T-cell (primary cell): ENCODE measurements around the gene RAB20. TPM values are rescaled to one million over a fixed set of nuclear protein-coding genes. Genes with fewer than 3 reads are reported as not detected.

Experiments
- ATAC-seq, 4 experiments: fragments of 200-7000 bp in 3 of 4; fragments of 150-1000 bp in 1 of 4; cut with Tn5 transposase; replicated peaks in 1 of 4; 1 replicate in 3 of 4; 2 replicates in 1 of 4; pipeline ENCODE4 v1.10.0; 2021; ENCODE audit warnings: moderate library complexity in 3 of 4, mild to moderate bottlenecking in 2 of 4, moderate number of reproducible peaks in 1 of 4
- CTCF ChIA-PET, 2 donors: fragments of 300-600 bp; sonication (Branson Sonifier 250); formaldehyde crosslinking; loops; one replicate each; lab custom pipeline; 2022; ENCODE audit warnings: antibody characterized with exemption in 2 of 2; lab: Charles Lee
- POLR2A ChIA-PET, 2 donors: fragments of 300-600 bp; sonication (Branson Sonifier 250); formaldehyde crosslinking; loops; one replicate each; lab custom pipeline; 2022; ENCODE audit warnings: antibody characterized with exemption in 2 of 2; lab: Charles Lee
- DNase-seq, 35 experiments: peaks; one replicate each; pipeline versions ENCODE4 v3.0.0 to v3.0.0-alpha.2; 2013 to 2023
- H3K27ac ChIP-seq: one replicate; pipeline ENCODE4 v1.5.1; 2013; ENCODE audit warnings: low read length
- H3K27me3 ChIP-seq, 2 experiments: replicated peaks in 1 of 2; 1 replicate in 1 of 2; 2 replicates in 1 of 2; pipeline versions ENCODE4 v1.6.1 to v1.7.0; 2013; ENCODE audit warnings: low read length in 1 of 2, mixed read lengths in 1 of 2; ENCODE audit not compliant: control insufficient read depth in 2 of 2, insufficient read depth in 2 of 2; ENCODE audit errors: extremely low read depth in 1 of 2
- H3K36me3 ChIP-seq, 2 donors: 1 replicate in 1 of 2; 2 replicates in 1 of 2; pipeline versions ENCODE4 v1.6.1 to v1.7.0; 2013; ENCODE audit warnings: low read length in 1 of 2; ENCODE audit not compliant: control insufficient read depth in 2 of 2, insufficient read depth in 1 of 2; ENCODE audit errors: extremely low read depth in 1 of 2
- H3K4me1 ChIP-seq, 2 experiments: 1 replicate in 1 of 2; 2 replicates in 1 of 2; pipeline versions ENCODE4 v1.6.1 to v1.7.0; 2013; ENCODE audit warnings: low read length in 2 of 2, mixed read lengths in 1 of 2; ENCODE audit not compliant: insufficient read depth in 2 of 2, control insufficient read depth in 1 of 2; ENCODE audit errors: extremely low read depth in 1 of 2
- H3K4me3 ChIP-seq, 2 donors: 1 replicate in 1 of 2; 2 replicates in 1 of 2; pipeline versions ENCODE4 v1.5.1 to v1.7.0; 2013; ENCODE audit warnings: mild to moderate bottlenecking in 2 of 2, low read length in 1 of 2, moderate library complexity in 1 of 2; ENCODE audit not compliant: control insufficient read depth in 1 of 2; ENCODE audit errors: extremely low read depth in 1 of 2
- H3K9me3 ChIP-seq: 2 replicates; pipeline ENCODE4 v1.7.0; 2013
- H3K27ac Mint-ChIP-seq, 2 donors: one replicate each; pipeline ENCODE4 v1.8.0; 2020 to 2021; ENCODE audit warnings: mild to moderate bottlenecking in 2 of 2, mixed read lengths in 2 of 2
- H3K27me3 Mint-ChIP-seq, 2 donors: one replicate each; pipeline ENCODE4 v1.8.0; 2021 to 2022; ENCODE audit warnings: mixed read lengths in 2 of 2
- H3K36me3 Mint-ChIP-seq: one replicate; pipeline ENCODE4 v1.8.0; 2021; ENCODE audit warnings: mixed read lengths
- H3K4me1 Mint-ChIP-seq, 3 donors: one replicate each; pipeline ENCODE4 v1.8.0; 2020 to 2022; ENCODE audit warnings: mixed read lengths in 3 of 3, mild to moderate bottlenecking in 1 of 3
- H3K4me3 Mint-ChIP-seq, 3 donors: one replicate each; pipeline ENCODE4 v1.8.0; 2020 to 2022; ENCODE audit warnings: mild to moderate bottlenecking in 3 of 3, mixed read lengths in 3 of 3, moderate library complexity in 3 of 3
- H3K9me3 Mint-ChIP-seq, 3 donors: one replicate each; pipeline ENCODE4 v1.8.0; 2020 to 2022; ENCODE audit warnings: mixed read lengths in 3 of 3
- WGBS: methylation state at CpG from one replicate; pipeline ENCODE4 v1.1.5; 2013; ENCODE audit warnings: missing lambda C conversion rate; ENCODE audit not compliant: insufficient coverage; 5-methylcytosine and 5-hydroxymethylcytosine counted together
- total RNA-seq, 35 experiments: library from RNA in 6 of 35; stranded (reverse) in 6 of 35; fragments of 120-200 nt in 1 of 35; gene quantifications; one replicate each; pipeline versions ENCODE4 v1.2.1 to v1.2.4 and lab custom pipeline; 2013 to 2026

Gene RAB20
- total RNA-seq, 5 donors from 2014 or later (not counting 1 experiment from before 2014, with no cell fraction given): 0.47 to 3.1 (median 2.1) TPM

DNA sequence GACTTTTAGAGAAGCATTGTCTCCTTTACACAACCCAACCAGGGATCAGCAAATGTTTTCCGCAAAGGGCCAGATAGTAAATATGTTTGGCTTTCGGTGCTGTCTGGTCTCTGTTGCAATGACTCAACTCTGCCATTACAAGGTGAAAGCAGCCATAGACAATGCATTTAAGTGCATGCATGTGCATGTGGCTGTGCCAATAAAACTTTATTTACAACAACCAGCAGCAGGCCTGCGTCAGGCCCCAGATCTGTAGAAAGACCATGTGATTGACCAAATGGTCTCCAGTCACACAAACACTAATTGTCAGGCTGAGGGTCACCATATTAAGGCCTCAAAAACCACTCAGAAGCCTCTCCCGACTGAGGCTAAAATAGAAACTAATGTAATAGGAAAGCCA lies 8.1 kb downstream of the RAB20 start:
- Mint-ChIP-seq H3K36me3 (peaks cover 5% of the 10 kb centered on the region), H3K4me3 (no peak overlapping the region), H3K9me3 (peaks cover 0 to 3% (median 0%) of the 10 kb centered on the region in 3 donors), H3K4me1 (peaks cover 0 to 9% (median 7%) of the 10 kb centered on the region in 3 donors), H3K27ac (no peak overlapping the region), H3K27me3 (no peaks in the 10 kb centered on the region)
- Histone ChIP-seq H3K27ac (no peak overlapping the region), H3K27me3 (no peaks in the 10 kb centered on the region), H3K4me3 (no peak overlapping the region), H3K9me3 (no peaks in the 10 kb centered on the region), H3K36me3 (no peaks in the 10 kb centered on the region), H3K4me1 (no peaks in the 10 kb centered on the region)
- WGBS: 75% methylated on average over 1 of the region's 4 CpGs
- CTCF ChIA-PET: no interaction called here
- ATAC-seq (no peak), DNase-seq (no peak)
- POLR2A ChIA-PET: no interaction called here

DNA sequence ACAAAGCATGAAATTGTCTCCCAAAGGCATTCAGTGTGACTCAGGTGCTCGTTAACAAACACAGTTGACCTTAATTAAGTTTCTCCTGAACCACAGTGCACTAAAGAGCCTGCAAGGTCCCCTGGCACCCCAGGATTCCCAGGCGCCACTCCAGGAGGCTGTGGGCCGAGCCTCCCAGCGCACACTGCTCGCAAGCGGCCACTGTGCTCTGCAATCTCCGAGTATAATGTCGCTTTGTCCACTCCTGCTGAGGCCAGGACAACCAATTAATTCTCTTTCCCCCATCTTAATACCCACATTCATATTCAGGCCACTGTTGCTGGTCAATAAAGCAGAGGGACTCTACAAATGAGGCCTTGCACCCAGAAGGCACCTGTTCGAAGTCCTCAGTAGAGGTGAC lies 8.8 kb downstream of the RAB20 start:
- POLR2A ChIA-PET: no interaction called here
- WGBS: 95% methylated on average over 8 of the region's 9 CpGs
- Histone ChIP-seq H3K27ac (no peak overlapping the region), H3K36me3 (no peaks in the 10 kb centered on the region), H3K4me1 (no peaks in the 10 kb centered on the region), H3K27me3 (no peaks in the 10 kb centered on the region), H3K9me3 (no peaks in the 10 kb centered on the region), H3K4me3 (no peak overlapping the region)
- DNase-seq (no peak), ATAC-seq (no peak)
- H3K4me3 Mint-ChIP-seq: no peak overlapping the region
- CTCF ChIA-PET: no interaction called here
- no peak overlapping the region for H3K27ac Mint-ChIP-seq
- H3K9me3 Mint-ChIP-seq: peaks cover 0 to 3% (median 0%) of the 10 kb centered on the region in 3 donors
- peaks cover 0 to 9% (median 7%) of the 10 kb centered on the region in 3 donors for H3K4me1 Mint-ChIP-seq
- H3K36me3 Mint-ChIP-seq: peaks cover 5% of the 10 kb centered on the region
- no peaks in the 10 kb centered on the region for H3K27me3 Mint-ChIP-seq

DNA sequence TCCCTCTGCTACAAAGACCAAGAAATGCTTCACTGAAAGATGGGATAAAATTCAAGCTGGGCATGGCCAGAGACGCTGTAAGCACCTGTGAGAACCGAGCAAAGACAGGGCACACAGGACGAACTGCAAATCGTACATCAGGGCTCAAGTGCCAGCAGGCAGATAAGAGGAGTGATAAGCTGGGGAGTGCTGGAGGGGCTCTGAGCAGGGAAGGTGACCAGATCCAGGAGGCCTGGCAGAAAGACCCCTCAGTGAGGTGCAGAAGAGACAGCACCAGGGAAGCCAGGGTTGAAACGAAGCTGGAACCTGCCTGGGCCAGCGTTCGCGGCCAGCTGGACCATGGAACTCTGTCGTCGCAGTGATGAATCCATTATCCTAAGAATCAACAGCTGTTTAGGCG lies 10.2 kb downstream of the RAB20 start:
- Histone ChIP-seq H3K4me3 (no peak overlapping the region), H3K4me1 (no peaks in the 10 kb centered on the region), H3K27me3 (no peaks in the 10 kb centered on the region), H3K27ac (no peak overlapping the region), H3K36me3 (no peaks in the 10 kb centered on the region), H3K9me3 (no peaks in the 10 kb centered on the region)
- ATAC-seq (no peak), DNase-seq (no peak)
- Mint-ChIP-seq H3K27ac (no peak overlapping the region), H3K27me3 (no peaks in the 10 kb centered on the region), H3K9me3 (no peaks in the 10 kb centered on the region), H3K4me3 (no peak overlapping the region), H3K4me1 (peaks cover 0 to 7% (median 3%) of the 10 kb centered on the region in 3 donors), H3K36me3 (peaks cover 8% of the 10 kb centered on the region)
- POLR2A ChIA-PET: no interaction called here
- WGBS: 92% methylated on average over 11 of the region's 11 CpGs
- CTCF ChIA-PET: no interaction called here

DNA sequence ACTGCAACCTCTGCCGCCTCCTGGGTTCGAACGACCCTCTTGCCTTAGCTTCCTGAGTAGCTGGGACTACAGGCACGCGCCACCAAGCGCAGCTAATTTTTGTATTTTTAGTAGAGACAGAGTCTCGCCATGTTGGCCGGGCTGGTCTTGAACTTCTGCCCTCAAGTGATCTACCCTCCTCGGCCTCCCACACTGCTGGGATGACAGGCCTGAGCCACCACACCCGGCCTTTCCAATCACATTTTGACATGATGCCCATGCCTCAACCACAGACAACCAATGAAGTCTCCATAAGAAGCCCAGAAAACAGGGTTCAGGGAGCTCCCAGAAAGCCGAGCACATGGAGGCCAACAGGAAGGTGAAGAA lies 11.7 kb downstream of the RAB20 start:
- no peak for DNase-seq
- H3K27ac ChIP-seq: no peak overlapping the region

DNA sequence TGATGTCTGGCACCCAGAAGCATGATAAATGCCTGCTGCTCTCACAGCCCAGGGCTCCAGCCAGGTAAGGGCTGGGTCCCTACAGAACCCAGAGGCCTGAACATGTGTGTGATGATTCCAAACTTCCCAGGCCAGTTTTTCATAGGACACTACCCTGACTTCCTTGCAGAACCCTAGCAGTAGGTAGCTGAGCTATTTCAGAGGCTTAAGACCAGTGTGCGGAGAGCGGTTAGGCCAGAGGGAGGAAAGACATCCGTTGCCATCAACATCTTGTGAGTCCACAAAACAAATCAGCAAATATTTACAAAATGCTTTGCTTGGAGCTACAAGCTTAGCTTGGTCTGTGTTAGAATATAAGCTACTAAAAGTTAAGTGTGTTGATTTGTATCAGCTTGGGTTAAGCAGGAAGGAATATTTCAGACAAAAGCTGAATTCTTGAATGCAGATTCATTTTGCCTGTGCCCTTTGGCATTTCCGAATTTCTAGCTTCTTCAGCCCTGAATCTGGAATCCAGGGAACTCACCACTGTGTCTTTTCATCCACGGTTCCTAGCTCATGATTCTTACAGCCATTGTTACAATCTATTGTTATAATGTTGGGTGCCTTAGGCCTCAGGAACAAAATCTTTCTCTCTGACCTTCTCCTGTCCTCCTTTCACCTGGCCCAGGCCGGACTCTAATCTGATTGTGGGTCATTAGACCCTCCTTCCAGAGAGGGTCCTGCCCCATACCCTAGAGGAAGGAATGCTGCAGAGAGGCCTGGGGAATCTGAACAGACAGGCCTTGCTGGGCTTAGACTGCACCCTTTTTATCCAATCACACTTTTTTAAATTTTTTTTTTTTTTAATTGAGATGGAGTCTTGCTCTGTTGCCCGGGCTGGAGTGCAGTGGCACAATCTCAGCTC lies 12.4 kb downstream of the RAB20 start:
- no peak overlapping the region for H3K4me3 Mint-ChIP-seq
- ATAC-seq (no peak), DNase-seq (no peak)
- no peak overlapping the region for H3K27ac Mint-ChIP-seq
- no peaks in the 10 kb centered on the region for H3K27me3 Mint-ChIP-seq
- peaks cover 11% of the 10 kb centered on the region for H3K36me3 Mint-ChIP-seq
- WGBS: 100% methylated on average over 3 of the region's 7 CpGs
- ChIA-PET POLR2A (interaction anchor here in 1 of 2 donors (0.5 kb wide), 1 partner anchor 54 kb away, joined by 5 read pairs; no protein-coding TSS in a partner anchor), CTCF (no interaction called here)
- no peaks in the 10 kb centered on the region for H3K4me1 Mint-ChIP-seq
- Histone ChIP-seq H3K27ac (no peak overlapping the region), H3K27me3 (peaks cover 0 to 2% of the 10 kb centered on the region in 2 experiments), H3K9me3 (no peaks in the 10 kb centered on the region), H3K4me1 (no peaks in the 10 kb centered on the region), H3K36me3 (no peaks in the 10 kb centered on the region), H3K4me3 (no peak overlapping the region)
- H3K9me3 Mint-ChIP-seq: peaks cover 0 to 5% (median 0%) of the 10 kb centered on the region in 3 donors

More for the DNA sequence above, 11.7 kb downstream of the RAB20 start:
- POLR2A ChIA-PET: interaction anchor here in 1 of 2 donors (0.5 kb wide), 1 partner anchor 53 kb away, joined by 5 read pairs; no protein-coding TSS in a partner anchor
- Mint-ChIP-seq H3K4me3 (no peak overlapping the region), H3K4me1 (no peaks in the 10 kb centered on the region), H3K36me3 (peaks cover 10% of the 10 kb centered on the region), H3K9me3 (peaks cover 0 to 5% (median 0%) of the 10 kb centered on the region in 3 donors), H3K27me3 (no peaks in the 10 kb centered on the region), H3K27ac (no peak overlapping the region)
- Histone ChIP-seq H3K27me3 (peaks cover 0 to 2% of the 10 kb centered on the region in 2 experiments), H3K36me3 (no peaks in the 10 kb centered on the region), H3K4me3 (no peak overlapping the region), H3K4me1 (no peaks in the 10 kb centered on the region), H3K9me3 (no peaks in the 10 kb centered on the region)
- no peak for ATAC-seq
- 86% methylated on average over 8 of the region's 11 CpGs for WGBS
- CTCF ChIA-PET: no interaction called here

DNA sequence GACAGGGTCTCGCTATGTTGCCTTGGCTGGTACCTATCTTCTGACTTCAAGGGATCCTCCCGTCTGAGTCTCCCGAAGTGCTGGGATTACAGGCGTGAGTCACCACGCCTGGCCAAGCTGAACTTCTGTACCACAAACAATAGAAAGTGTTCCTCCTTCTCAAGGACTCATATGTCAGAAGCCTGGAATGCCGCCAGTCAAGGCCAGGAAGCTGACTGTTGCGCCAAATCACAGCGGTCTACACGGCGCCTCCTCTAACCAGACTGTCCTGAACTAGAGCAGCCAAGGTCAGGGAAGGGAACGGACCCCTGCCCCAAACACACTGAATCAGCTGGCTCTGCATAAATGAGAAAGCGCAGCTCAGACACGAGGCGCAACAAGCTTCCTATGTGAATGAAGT lies 14.6 kb downstream of the RAB20 start:
- no peak overlapping the region for H3K27ac ChIP-seq
- H3K4me3 ChIP-seq: no peak overlapping the region
- H3K27ac Mint-ChIP-seq: no peak overlapping the region
- H3K27me3 ChIP-seq: peaks cover 0 to 2% of the 10 kb centered on the region in 2 experiments
- WGBS: 95% methylated on average over 12 of the region's 14 CpGs
- no peaks in the 10 kb centered on the region for H3K4me1 Mint-ChIP-seq
- H3K36me3 Mint-ChIP-seq: peaks cover 11% of the 10 kb centered on the region
- DNase-seq (no peak), ATAC-seq (no peak)
- H3K4me3 Mint-ChIP-seq: no peak overlapping the region
- no peaks in the 10 kb centered on the region for H3K27me3 Mint-ChIP-seq
- H3K4me1 ChIP-seq: no peaks in the 10 kb centered on the region
- peaks cover 0 to 5% (median 0%) of the 10 kb centered on the region in 3 donors for H3K9me3 Mint-ChIP-seq
- no peaks in the 10 kb centered on the region for H3K9me3 ChIP-seq
- CTCF ChIA-PET: interaction anchor here in 1 of 2 donors (0.5 kb wide), 1 partner anchor 15 kb away, joined by 3 read pairs; no protein-coding TSS in a partner anchor
- H3K36me3 ChIP-seq: no peaks in the 10 kb centered on the region
- POLR2A ChIA-PET: no interaction called here
